HEK293 (cell line): Measurements from ENCODE around the gene PRRT1B.

Experiments
- AEBP2 ChIP-seq: fragments of 450-650 bp; formaldehyde crosslinking; IDR thresholded peaks from 2 replicates; pipeline ENCODE4 v1.5.1; 2016; ENCODE audit warnings: missing biosample characterization, missing genetic modification characterization, borderline replicate concordance
- ATF2 ChIP-seq: fragments of 450-650 bp; formaldehyde crosslinking; IDR thresholded peaks from 2 replicates; pipeline ENCODE4 v1.5.1; 2016; ENCODE audit warnings: missing biosample characterization, missing genetic modification characterization, low read depth
- IKZF3 ChIP-seq: fragments of 450-650 bp; IDR thresholded peaks from 2 replicates; pipeline ENCODE4 v1.5.0; 2018; ENCODE audit warnings: missing biosample characterization, mild to moderate bottlenecking, missing genetic modification characterization, moderate library complexity
- MYNN ChIP-seq: fragments of 450-650 bp; formaldehyde crosslinking; IDR thresholded peaks from 2 replicates; pipeline ENCODE4 v1.5.1; 2016; ENCODE audit warnings: missing biosample characterization, missing genetic modification characterization, borderline replicate concordance
- MZF1 ChIP-seq: fragments of 450-650 bp; formaldehyde crosslinking; IDR thresholded peaks from 2 replicates; pipeline ENCODE4 v1.5.1; 2017; ENCODE audit warnings: missing biosample characterization, missing genetic modification characterization, borderline replicate concordance
- OSR2 ChIP-seq: fragments of 450-650 bp; formaldehyde crosslinking; IDR thresholded peaks from 2 replicates; pipeline ENCODE4 v1.5.1; 2016; ENCODE audit warnings: missing biosample characterization, missing genetic modification characterization
- OVOL3 ChIP-seq: fragments of 450-650 bp; formaldehyde crosslinking; IDR thresholded peaks from 2 replicates; pipeline ENCODE4 v1.5.1; 2016; ENCODE audit warnings: missing biosample characterization, missing genetic modification characterization
- SCRT1 ChIP-seq: fragments of 450-650 bp; formaldehyde crosslinking; IDR thresholded peaks from 2 replicates; pipeline ENCODE4 v1.5.1; 2016; ENCODE audit warnings: missing biosample characterization, missing genetic modification characterization, borderline replicate concordance
- TCF7L2 ChIP-seq: IDR thresholded peaks from 2 replicates; pipeline ENCODE4 v1.6.1; 2011; ENCODE audit warnings: low read depth, mild to moderate bottlenecking, inconsistent platforms, low read length, moderate library complexity, borderline replicate concordance
- YY2 ChIP-seq: fragments of 450-650 bp; formaldehyde crosslinking; IDR thresholded peaks from 2 replicates; pipeline ENCODE4 v1.5.1; 2016; ENCODE audit warnings: missing biosample characterization, missing genetic modification characterization
- ZBTB48 ChIP-seq: fragments of 450-650 bp; formaldehyde crosslinking; IDR thresholded peaks from 2 replicates; pipeline ENCODE4 v1.5.1; 2016; ENCODE audit warnings: missing biosample characterization, missing genetic modification characterization
- ZBTB7A ChIP-seq: fragments of 450-650 bp; formaldehyde crosslinking; IDR thresholded peaks from 2 replicates; pipeline ENCODE4 v1.5.1; 2016; ENCODE audit warnings: low read depth, missing biosample characterization, missing genetic modification characterization
- ZEB2 ChIP-seq: fragments of 450-650 bp; formaldehyde crosslinking; IDR thresholded peaks from 2 replicates; pipeline ENCODE4 v1.5.1; 2016; ENCODE audit warnings: missing biosample characterization, missing genetic modification characterization
- ZFP37 ChIP-seq: fragments of 450-650 bp; formaldehyde crosslinking; IDR thresholded peaks from 2 replicates; pipeline ENCODE4 v1.5.1; 2016; ENCODE audit warnings: missing biosample characterization, missing genetic modification characterization
- ZNF114 ChIP-seq: fragments of 450-650 bp; formaldehyde crosslinking; IDR thresholded peaks from 2 replicates; pipeline ENCODE4 v1.5.0; 2017; ENCODE audit warnings: missing biosample characterization, missing genetic modification characterization
- ZNF221 ChIP-seq: fragments of 450-650 bp; formaldehyde crosslinking; IDR thresholded peaks from 2 replicates; pipeline ENCODE4 v1.5.1; 2017; ENCODE audit warnings: missing biosample characterization, missing genetic modification characterization, borderline replicate concordance
- ZNF292 ChIP-seq: fragments of 450-650 bp; formaldehyde crosslinking; IDR thresholded peaks from 2 replicates; pipeline ENCODE4 v1.5.1; 2016; ENCODE audit warnings: low read depth, missing biosample characterization, missing genetic modification characterization, borderline replicate concordance
- ZNF341 ChIP-seq: fragments of 450-650 bp; formaldehyde crosslinking; IDR thresholded peaks from 2 replicates; pipeline ENCODE4; 2016; ENCODE audit warnings: low read depth, missing biosample characterization, missing genetic modification characterization
- ZNF350 ChIP-seq: fragments of 450-650 bp; formaldehyde crosslinking; IDR thresholded peaks from 2 replicates; pipeline ENCODE4 v1.5.0; 2017; ENCODE audit warnings: missing biosample characterization, mild to moderate bottlenecking, missing genetic modification characterization
- ZNF394 ChIP-seq: fragments of 450-650 bp; formaldehyde crosslinking; IDR thresholded peaks from 2 replicates; pipeline ENCODE4 v1.5.1; 2016; ENCODE audit warnings: missing biosample characterization, missing genetic modification characterization, mild to moderate bottlenecking, moderate library complexity, borderline replicate concordance
- ZNF488 ChIP-seq: fragments of 450-650 bp; formaldehyde crosslinking; IDR thresholded peaks from 2 replicates; pipeline ENCODE4 v1.5.1; 2016; ENCODE audit warnings: missing biosample characterization, missing genetic modification characterization
- ZNF514 ChIP-seq: fragments of 450-650 bp; formaldehyde crosslinking; IDR thresholded peaks from 2 replicates; pipeline ENCODE4 v1.5.1; 2016; ENCODE audit warnings: missing biosample characterization, missing genetic modification characterization
- ZNF571 ChIP-seq: fragments of 450-650 bp; formaldehyde crosslinking; IDR thresholded peaks from 2 replicates; pipeline ENCODE4 v1.5.0; 2017; ENCODE audit warnings: missing biosample characterization, missing genetic modification characterization
- ZNF664 ChIP-seq: fragments of 450-650 bp; formaldehyde crosslinking; IDR thresholded peaks from 2 replicates; pipeline ENCODE4 v1.5.1; 2016; ENCODE audit warnings: missing biosample characterization, missing genetic modification characterization
- ZNF692 ChIP-seq: fragments of 450-650 bp; formaldehyde crosslinking; IDR thresholded peaks from 2 replicates; pipeline ENCODE4 v1.5.1; 2016; ENCODE audit warnings: missing biosample characterization, missing genetic modification characterization
- ZNF704 ChIP-seq: fragments of 450-650 bp; formaldehyde crosslinking; IDR thresholded peaks from 2 replicates; pipeline ENCODE4 v1.5.1; 2016; ENCODE audit warnings: missing biosample characterization, missing genetic modification characterization
- ZNF777 ChIP-seq: fragments of 450-650 bp; formaldehyde crosslinking; IDR thresholded peaks from 2 replicates; pipeline ENCODE4 v1.5.1; 2017; ENCODE audit warnings: missing biosample characterization, missing genetic modification characterization, borderline replicate concordance
- ZNF785 ChIP-seq: fragments of 450-650 bp; formaldehyde crosslinking; IDR thresholded peaks from 2 replicates; pipeline ENCODE4 v1.5.1; 2016; ENCODE audit warnings: missing biosample characterization, missing genetic modification characterization
- ZSCAN18 ChIP-seq: fragments of 450-650 bp; formaldehyde crosslinking; IDR thresholded peaks from 2 replicates; pipeline ENCODE4 v1.5.1; 2016; ENCODE audit warnings: missing biosample characterization, missing genetic modification characterization

Gene PRRT1B

GRCh38 chr9:131530920-131531832 is 14.1 kb upstream of the PRRT1B start, which contains the start of gene UCK1 (continued):
- no peak for TF ChIP-seq ZSCAN18
- TF ChIP-seq ZNF514 (tag by site-specific recombination), result no peak
- no peak for TF ChIP-seq ZFP37 (tag by site-specific recombination)
- no peak for TF ChIP-seq ZNF114
- no peak for TF ChIP-seq IKZF3 (tag by site-specific recombination)
- TF ChIP-seq OSR2 (tag by site-specific recombination), result no peak
- no peak for TF ChIP-seq SCRT1 (tag by site-specific recombination)
- no peak for TF ChIP-seq MYNN (tag by site-specific recombination)
- no peak for TF ChIP-seq ZNF394
- no peak for TF ChIP-seq ZNF341 (tag by site-specific recombination)
- no peak for TF ChIP-seq ATF2 (tag by site-specific recombination)
- TF ChIP-seq ZNF292 (tag by site-specific recombination), result no peak
- TF ChIP-seq ZNF777 (tag by site-specific recombination), result no peak
- TF ChIP-seq MZF1 (tag by site-specific recombination), result no peak
- TF ChIP-seq ZNF571 (tag by site-specific recombination), result no peak
- no peak for TF ChIP-seq ZNF785 (tag by site-specific recombination)
- TF ChIP-seq ZEB2 (tag by site-specific recombination), result no peak
- no peak for TF ChIP-seq TCF7L2
- no peak for TF ChIP-seq ZNF221 (tag by site-specific recombination)
- no peak for TF ChIP-seq ZBTB7A (tag by site-specific recombination)
- TF ChIP-seq ZNF350 (tag by site-specific recombination), result no peak
- no peak for TF ChIP-seq ZNF664 (tag by site-specific recombination)
- TF ChIP-seq ZBTB48, result 0 out of 2 replicates have a peak, but pooled peaks have one; percentile 19
- peak; percentile 63 for TF ChIP-seq ZNF692 (tag by site-specific recombination)
- no peak for TF ChIP-seq AEBP2 (tag by site-specific recombination)
- TF ChIP-seq ZNF704 (tag by site-specific recombination), result no peak
- TF ChIP-seq ZNF488 (tag by site-specific recombination), result no peak
- no peak for TF ChIP-seq YY2 (tag by site-specific recombination)
- no peak for TF ChIP-seq OVOL3 (tag by site-specific recombination)
